GM19025 (cell line): Measurements from ENCODE around the gene ELK3.

Source experiments
- ATAC-seq: cut with Tn5 transposase; IDR thresholded peaks from one replicate; pipeline ENCODE4 v1.9.1; 2021; ENCODE audit warnings: mild to moderate bottlenecking, low read depth, moderate library complexity; ENCODE audit not compliant: unreplicated experiment

The ELK3 gene

DNA sequence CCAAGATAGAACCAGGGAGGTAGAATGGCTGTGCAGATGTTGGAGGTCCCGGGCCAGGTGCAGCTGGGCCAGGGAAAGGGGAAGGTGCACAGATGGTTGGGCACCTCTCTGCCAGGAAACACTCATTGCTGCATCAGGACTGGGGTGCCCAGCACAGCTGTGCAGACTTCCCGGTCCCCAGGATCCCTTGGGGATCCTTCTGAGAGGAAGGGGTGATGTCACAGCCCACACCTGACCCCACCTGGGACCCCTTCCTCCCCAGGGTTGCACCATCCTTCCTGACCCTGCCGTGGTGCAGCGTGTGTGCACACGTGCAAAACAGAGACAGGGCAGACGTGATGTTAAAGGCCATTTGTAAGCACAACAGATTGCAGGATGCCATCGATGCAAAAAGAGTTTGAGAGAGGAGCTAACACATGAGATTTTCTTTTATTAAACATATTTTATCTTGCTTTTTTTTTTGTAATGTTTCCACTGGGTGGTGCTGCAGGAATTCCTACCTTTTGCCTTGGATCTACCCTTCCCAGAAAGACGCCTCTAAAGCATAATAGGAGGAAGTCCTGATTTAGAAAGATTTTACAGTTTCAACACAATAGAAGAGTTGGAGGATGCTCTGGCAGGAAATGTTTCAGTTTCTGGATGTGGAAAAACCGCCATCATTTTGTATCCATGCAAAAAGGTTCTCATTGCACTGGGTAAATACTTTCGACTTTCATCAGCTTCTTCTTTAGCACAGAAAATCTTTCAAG is 14.8 kb downstream of the ELK3 start:
- ATAC-seq, result no peak

DNA sequence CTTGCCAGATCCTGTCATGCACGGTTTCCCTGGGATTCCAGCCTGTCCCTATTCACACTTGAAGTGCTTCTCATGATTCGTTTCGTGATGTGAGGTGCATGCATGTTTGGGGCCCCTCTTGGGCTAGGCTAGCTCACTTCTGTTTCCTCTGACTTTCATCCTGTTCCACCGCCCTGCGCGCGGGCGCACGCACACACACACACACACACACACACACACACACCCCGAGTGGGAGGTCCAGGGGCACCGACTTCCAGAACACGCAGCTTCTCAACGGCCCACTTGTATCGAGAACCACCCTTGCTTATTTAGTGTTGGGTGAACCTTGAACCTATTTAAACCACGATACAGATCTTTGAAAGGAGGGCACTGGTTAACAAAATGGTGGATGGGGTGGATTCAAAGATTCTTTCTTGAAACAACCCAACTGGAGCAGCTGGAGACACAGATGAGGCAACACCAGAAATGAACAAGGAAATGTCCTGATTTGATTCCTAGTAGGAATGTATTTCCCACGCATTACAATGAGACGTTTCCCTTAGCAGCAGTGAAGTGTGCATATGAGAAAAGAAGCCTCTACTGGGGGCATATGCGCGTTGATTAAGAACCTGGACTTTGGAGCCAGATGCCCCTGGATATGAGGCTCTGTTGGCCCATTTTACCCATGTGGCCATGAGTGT is 16.3 kb downstream of the ELK3 start:
- no peak for ATAC-seq

DNA sequence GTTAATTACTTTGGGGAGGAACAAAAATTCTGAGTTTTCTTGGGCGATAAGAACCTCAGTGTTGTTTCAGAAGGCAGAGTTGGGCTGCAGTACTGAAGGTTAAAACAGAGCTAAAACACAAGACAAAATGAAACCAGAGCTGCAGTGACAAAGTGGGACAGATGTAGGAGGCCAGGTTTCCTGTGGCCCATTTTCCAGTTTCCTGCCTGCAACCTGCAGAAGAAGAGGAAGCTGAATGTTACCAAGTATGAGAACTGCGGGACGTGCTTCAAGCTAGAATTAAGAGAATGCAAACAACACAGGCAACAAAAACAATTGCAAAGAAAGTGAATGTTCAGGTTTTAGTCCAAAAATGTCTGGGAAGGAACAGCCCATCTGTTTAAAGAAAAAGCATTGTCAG is 17.8 kb downstream of the ELK3 start:
- no peak for ATAC-seq

DNA sequence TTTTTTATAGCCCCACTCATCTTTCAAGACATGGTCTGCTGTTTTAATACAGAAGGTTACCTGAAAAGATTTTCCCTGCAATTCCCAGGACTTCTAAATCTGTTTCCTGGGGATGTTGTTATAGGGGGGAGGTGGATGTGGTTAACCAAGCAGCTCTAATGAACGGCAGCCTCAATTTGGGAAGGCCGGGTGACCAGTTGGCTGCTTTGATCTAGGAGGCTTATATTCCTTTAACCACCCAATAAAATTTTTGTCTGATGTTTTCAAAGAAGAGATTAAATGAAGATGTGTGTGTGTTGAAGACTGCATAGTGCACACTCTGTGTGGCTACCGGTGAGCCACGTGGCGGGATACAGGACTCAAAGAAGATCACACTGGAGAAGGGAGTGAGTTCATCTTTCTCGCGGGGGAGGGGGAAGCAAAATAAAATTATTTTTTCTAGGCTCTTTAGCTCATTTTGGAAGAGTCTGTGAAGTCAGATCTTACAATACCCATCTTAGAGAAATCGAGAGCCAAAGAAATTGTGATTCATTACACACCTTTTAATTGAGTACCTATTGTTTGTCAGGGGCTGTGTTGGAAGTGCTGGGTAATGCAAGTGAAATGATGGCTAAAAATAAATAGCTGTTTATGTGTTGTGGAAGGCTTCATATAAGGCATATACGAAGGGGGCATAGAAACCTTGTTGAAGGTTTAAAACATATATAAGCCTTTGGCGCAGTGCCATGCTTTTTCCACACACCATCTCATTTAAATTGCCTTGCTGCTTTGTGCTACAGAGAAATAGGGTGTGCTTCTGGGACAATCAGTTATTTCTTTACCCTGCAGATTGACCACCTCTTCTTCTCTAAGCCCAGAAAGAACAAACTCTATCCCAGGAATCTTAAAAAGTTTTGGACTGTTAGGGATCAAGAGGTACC is 18.5 kb downstream of the ELK3 start:
- no peak for ATAC-seq

DNA sequence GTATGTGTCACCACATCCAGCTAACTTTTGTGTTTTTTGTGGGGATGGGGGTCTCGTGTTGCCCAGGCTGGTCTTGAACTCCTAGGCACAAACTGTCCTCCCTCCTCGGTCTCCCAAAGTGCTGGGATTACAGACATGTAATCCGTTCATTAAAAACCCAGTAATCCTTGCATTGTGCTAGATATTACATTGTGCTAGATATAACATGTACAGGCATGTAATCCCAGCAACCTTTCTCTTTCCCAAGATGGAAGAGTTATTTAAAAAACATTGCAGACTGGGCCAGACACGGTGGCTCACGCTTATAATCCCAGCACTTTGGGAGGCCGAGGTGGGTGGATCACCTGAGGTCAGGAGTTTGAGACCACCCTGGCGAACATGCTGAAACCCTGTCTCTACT is 19.7 kb downstream of the ELK3 start:
- no peak for ATAC-seq

DNA sequence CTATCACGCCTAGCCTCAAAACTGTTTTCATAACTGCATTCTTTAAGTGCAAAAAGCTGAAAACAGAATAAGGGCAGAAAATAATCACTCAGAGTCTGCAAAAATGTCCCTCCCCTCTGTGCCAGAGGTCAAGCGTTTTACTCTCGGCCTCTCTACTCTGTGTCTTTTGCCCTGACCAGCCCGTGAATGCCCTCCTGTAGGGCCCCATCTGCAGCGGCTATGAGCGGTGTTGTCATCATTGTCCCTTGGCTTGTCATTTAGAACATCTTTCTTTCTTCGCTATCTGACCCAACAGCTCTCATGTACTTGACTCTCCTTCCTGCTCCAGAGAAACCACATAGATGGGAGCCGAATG is 21.7 kb downstream of the ELK3 start:
- ATAC-seq, result no peak

DNA sequence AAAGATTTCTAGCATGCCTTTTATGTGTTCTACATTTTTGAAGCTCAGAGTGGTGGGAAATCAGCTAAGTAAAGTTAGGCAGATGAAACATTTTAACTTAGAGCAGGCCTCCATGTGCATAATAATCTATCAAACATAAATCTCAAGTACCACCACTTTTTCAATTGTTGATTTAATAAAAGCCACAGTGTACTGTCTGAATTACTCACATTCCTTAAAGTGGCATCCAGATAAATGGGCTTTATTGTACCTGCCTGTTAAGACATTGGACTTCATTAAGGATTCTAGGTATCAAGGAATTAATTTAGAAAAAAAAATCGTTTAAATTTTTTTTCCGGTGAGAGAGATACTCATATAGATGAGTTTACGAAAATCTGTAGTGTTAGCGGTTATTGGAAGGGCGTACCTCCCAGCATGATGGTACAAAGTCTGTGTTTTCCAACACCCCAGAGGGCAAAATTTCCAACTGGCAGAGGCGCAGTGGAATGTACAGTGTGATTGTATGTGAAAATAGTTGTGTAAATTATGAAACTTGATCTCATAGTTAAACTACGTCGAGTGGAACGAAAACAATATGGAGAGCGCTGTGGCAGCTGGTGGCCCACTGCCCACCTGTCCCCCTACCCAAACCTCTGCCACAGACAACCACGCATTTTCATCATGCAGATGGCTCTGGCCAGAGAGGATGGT is 25.0 kb downstream of the ELK3 start:
- no peak for ATAC-seq

DNA sequence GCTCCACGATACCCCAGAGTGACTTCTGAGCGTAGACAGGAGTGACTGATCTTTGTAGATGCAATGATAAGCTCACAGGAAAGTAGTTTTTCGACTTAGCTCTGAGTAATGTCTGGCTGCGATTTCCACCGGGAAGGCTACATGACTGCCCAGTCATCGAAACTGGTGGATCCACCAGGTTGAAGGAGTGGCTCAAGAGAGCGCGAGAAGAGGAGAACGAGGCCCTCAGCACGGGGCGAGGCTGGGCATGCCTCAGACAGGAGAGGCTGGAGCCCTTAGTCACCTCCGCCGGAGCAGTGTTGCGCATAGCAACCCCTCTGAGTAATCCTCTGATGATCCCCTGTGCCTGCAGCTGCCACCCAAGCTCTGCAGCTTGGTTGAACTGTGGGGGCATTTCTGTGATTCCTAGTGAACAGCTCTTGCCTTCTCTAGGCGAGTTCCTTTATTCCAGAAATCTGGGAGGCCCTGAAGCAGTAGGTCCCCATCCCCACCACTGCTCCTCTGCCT is 25.6 kb downstream of the ELK3 start:
- no peak for ATAC-seq

DNA sequence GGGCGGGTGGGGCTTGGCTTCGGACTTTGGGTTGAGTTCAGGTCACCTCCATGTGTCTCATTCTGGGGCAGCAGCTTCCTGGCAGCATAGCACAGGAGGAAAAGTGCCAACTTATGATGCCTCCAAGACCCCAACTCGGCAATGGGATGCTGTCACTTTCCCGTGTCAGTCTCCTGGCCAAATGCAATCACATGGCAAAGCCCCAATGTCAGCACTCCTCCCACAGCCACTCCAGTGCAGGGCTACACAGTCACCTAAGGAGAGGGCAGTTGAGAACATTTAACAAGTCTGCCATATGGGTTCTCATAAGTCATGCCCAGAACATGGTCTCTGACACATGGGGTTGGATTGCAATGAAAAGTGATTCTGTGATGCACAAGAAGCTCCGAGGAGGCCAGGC is 26.7 kb downstream of the ELK3 start:
- ATAC-seq, result no peak

DNA sequence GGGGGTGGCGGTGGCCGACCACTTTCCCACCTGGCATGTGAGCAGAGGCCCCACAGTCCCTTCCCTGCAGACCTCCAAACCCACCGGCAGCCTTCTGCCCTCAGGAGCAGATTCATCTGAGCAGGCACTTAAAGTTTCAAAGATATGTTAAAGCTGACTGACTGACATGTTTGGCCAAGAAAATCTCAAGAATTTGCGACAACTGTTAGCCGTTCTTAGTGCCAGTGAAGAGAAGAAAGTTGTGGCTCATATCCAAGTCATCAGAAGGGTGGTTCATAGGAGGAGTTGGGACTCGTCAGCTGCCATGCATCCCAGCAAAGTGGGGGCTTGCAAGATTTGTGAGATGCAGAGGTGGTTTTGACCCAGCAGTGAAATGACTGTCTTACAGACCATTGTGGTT is 27.2 kb downstream of the ELK3 start:
- no peak for ATAC-seq

DNA sequence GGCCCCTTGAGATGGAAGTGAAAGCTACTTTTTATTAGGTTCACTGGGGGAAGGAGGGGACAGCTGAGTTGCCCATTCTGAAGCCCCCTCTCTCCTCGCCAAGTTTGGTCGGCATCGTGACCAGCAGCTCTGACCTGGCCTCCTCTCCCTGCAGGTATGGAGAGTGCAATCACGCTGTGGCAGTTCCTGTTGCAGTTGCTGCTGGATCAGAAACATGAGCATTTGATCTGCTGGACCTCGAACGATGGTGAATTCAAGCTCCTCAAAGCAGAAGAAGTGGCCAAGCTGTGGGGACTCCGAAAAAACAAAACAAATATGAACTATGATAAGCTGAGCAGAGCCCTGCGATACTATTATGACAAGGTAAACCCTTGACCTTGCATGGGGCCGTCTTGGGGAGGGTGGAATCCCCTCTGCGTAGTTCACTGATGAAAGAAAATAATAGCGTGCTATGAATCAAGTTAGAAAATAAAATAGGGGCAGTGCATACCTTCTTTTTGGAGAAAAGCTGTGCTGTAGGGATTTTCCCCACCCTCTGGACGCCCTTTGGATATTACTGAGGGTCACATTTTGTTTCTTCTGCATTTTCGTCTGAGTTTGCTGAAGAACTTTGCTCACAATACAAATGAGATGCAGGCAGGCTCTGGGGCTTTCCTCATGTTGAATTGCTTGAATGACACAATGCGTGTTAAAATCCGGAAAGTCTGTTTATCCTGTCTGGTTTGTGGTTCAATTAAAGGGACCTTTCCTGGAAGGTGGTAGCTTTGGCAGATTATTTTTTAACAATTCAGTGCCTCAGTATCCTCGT is 29.4 kb downstream of the ELK3 start:
- ATAC-seq, result no peak

DNA sequence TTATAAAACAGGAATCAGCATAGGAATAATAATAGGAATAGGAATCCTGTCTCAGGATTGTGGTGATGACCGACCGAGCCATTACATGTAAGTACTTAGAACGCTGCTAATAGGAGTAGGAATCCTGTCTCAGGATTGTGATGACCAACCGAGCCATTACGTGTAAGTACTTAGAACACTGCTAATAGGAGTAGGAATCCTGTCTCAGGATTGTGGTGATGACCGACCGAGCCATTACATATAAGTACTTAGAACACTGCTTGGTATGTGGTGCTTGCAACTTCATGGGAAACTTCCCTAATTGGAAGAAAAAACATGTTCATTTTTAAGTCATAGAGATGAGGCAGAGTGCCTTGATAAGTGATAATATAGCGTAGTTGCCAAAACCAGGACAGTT is 30.0 kb downstream of the ELK3 start:
- no peak for ATAC-seq

DNA sequence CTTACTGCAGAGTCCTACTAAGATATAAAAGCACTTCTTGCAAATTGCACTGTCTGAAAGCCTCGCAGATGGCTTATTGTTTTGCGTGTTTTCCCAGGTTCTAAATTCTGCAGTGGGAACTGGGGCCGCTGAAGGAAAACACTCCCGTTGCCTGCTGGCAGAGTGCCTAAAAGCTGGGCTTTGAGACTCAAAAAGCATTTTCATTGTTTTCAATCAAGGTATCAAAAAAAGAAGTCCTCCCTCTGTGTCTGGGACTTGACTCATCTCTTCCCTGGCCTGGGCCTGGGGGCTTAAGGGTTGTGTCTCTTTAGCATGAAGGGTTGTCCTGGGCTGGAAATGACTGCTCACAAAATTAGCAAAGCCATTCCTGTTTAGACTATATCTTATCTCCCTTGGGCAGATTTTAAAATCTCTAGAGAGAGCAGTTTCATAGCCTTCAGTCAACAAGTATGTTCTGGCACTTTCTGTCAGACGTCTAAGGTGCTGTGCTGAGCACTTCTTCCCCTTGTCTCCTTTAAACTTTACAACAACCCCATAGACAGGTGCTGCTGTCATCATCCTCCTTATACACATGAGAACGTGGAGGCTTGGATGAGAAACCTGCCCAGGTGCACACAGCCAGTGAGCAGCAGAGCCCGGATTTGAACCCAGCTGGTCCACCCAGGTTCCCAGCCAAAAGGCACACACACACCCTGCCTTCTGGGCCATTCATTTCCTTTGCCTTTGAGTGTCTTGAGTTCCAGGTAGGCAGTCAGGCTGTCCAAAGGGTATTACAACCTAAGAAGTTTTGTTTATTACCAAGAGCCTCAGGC is 31.1 kb downstream of the ELK3 start:
- ATAC-seq, result no peak

DNA sequence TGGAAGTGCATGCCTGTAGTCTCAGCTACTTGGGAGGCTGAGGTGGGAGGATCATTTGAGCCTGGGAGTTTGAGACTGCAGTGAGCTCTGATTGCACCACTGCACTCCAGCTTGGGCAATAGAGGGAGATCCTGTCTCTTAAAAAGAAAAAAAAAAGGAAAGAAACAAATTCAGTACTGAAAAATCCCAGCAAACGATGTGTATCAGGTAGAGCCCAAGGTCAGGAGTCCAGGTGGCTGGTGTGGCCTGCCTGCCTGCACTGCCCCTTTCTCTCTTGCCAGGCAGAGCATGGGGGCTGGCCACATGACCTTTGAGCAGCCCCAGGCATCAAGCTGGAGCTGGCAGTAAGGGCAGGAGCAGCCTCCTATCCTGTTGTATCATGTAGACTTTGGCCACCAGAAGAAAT is 31.8 kb downstream of the ELK3 start:
- ATAC-seq, result no peak

DNA sequence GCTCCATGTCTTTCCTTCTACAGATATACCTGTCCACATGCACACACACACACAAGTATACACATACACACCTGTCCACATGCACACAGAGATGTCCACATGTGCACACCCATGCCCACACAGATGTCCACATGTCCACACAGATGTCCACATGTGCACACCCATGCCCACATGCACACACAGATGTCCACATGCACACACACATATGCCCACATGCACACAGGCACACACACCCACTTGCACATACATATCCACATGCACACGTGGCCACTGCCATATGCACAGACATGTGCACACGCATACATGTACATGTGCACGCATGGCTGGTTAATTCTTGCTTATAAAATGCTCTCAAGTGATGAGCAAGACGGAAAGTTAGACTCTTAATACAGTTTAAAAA is 32.2 kb downstream of the ELK3 start:
- ATAC-seq, result no peak

DNA sequence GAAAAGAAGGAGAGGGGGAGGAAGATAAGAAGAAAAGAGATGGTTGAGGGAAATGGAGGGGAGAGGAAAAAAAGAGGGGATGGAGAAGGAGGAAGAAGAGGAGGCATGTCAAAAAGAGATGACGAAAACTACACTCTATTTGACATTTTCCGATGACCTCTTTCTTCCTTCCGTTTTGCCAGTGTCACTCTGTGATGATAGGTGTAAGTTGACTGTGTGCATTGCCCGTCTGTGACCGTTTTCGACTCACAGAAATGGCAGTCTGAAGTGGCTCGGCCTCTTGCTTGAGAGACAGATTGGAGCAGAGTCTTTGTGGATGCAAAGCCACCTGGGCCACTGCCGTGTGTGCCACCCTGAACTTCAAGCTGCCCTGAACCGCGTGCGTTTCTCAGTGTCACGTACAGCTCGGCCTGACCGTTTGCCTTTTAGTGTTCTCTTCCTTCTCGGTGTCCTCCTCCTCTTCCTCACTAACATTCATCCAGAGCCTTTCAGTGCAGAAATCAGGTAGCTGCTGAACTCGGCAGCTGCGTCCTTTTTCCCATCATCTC is 32.7 kb downstream of the ELK3 start:
- no peak for ATAC-seq

DNA sequence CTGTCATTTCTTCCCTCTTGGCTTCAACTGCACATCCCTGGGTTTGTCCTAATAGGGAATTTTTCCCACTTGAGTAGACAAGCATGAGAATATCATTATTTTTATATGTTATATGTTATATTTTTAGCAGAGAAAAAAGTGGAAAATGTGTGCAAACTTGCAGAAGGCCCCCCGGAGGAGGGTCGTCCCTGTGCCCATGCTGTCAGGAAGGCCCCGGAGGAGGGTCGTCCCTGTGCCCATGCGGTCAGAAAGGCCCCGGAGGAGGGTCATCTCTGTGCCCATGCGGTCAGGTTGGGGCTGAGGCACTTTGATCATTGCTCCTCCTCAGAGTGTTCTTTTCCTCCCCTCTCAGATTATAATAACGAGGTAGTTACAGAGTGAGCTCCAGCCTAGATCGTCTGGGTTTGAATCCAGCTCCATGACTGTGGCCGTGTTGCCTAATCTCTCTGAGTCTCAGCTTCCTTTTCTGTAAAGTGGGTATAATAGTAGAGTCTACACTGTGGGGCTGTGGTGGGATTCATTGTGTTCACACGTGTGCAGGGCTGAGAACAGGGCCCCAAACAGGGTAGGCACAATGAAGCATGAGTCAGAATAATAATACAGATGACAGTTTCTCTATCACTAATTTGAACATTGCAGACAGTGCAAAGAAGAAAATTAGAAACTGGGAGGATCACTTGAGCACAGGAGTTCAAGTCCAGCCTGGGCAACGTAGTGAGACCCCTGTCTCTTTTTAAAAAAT is 33.4 kb downstream of the ELK3 start:
- no peak for ATAC-seq
